Measurements from ENCODE around the gene WNT9A.
"Not testable (repeated sequence)": the region's sequence is repeated elsewhere in the genome, so short reads cannot be mapped to it uniquely, and the experiment has no call there.

WNT9A gene

DNA sequence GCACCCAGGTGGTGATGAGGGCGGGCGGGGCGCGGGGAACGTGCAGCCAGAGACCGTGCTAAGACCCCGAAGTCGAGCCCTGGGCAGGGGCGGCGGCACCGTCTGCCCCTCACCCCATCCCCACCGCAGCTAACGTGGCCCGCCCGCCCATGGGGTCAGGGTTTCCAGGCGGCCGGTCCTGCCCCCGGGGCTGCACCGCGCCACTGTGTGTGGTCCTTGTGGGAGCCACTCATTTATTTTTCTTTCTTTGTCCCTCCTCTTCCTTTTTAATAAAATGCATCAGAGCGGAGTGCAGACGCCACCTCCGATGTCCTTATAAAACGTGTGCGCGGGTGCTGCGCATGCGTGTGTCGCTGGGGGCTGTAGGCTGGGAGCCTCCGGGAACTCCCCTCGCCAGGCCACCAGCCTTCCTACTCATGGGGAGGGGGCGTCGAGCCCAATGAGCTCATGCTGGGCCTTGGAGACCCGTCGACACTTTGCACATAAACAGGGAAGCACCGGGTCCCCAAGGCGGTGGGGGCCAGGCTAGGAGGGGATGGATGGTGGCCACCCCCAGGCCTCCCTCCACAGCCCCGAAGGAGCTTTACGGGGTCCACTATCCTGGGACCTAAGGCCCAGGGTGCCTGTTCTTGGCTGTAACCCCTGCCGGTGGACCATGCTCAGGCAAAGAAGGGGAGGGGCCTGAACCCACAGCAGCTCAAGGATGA, 59.9 kb downstream of the WNT9A start:
- no peaks in the 10 kb centered on the region for H3K36me3 Mint-ChIP-seq (ENCODE audit: low read depth)
- H3K4me3 Mint-ChIP-seq, result peak overlapping the region; percentile 23
- H3K27me3 Mint-ChIP-seq, result no peaks in the 10 kb centered on the region
- peak overlapping the region; percentile 45 for H3K27ac Mint-ChIP-seq
- peaks cover 13% of the 10 kb centered on the region for H3K4me1 Mint-ChIP-seq (ENCODE audit: low read depth)
- no peaks in the 10 kb centered on the region for H3K9me3 Mint-ChIP-seq

DNA sequence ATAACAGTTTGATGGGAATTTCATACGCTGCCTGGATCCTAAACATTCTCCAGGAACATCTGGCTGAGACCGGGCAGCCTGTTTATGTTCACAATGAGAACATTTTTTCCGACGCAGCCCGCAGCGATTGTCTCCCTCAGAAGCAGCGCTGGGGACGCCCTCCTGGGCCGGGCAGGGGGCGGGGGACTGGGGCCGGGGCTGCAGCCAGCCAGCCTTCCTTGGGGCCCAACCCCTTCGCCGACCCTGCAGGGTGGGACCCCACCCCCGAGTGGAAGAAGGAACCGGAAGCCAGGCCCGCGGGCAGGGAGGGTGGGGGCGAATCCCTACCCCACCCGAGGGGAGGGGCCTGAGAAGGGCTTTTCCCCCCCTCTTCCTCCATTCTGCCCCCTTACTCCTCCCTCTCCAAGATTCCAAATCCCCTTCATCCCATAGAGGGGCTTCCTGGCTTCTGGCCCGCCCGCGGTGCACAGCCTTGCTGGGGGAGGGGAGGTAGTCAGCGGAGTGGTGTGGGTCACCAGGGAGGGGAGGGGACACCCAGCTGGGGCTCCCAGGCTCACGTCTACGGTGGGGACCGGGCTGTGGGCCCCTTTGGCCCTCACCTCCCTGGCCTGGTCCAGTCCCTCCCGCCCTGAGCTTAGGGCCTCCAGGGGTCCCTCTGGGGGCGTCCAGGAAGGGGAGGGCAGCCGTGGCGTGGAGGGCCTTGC, 60.6 kb downstream of the WNT9A start:
- Mint-ChIP-seq H3K4me1 (ENCODE audit: low read depth) (peaks cover 13% of the 10 kb centered on the region), H3K9me3 (no peaks in the 10 kb centered on the region), H3K4me3 (peak overlapping the region; percentile 26), H3K27me3 (no peaks in the 10 kb centered on the region), H3K36me3 (ENCODE audit: low read depth) (no peaks in the 10 kb centered on the region), H3K27ac (no peak overlapping the region)

DNA sequence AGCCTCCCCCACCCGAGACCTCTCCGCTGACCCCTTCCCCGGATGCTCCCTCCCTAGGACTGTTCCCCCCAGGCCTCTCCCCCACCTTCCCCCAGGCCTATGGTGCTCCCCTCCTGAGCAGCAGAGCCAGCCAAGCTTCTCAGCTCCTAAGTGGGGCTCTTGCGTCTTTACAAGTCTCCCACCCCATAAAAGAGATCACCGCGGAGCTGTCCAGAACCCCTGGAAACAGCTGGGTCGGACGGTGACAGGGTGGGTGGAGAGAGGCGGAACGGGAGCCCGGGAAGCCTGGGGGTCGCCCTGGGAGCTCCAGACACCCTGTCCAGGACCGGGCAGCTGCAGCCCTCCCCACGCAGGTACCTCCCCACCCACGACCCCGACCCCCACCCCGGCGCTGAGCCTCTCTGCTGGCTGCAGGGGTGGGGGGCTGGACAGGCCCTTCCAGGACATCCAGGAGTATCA, 61.2 kb downstream of the WNT9A start:
- Mint-ChIP-seq H3K27me3 (no peaks in the 10 kb centered on the region), H3K27ac (no peak overlapping the region), H3K4me3 (peak overlapping the region; percentile 26), H3K9me3 (no peaks in the 10 kb centered on the region), H3K4me1 (ENCODE audit: low read depth) (peaks cover 13% of the 10 kb centered on the region), H3K36me3 (ENCODE audit: low read depth) (no peaks in the 10 kb centered on the region)

DNA sequence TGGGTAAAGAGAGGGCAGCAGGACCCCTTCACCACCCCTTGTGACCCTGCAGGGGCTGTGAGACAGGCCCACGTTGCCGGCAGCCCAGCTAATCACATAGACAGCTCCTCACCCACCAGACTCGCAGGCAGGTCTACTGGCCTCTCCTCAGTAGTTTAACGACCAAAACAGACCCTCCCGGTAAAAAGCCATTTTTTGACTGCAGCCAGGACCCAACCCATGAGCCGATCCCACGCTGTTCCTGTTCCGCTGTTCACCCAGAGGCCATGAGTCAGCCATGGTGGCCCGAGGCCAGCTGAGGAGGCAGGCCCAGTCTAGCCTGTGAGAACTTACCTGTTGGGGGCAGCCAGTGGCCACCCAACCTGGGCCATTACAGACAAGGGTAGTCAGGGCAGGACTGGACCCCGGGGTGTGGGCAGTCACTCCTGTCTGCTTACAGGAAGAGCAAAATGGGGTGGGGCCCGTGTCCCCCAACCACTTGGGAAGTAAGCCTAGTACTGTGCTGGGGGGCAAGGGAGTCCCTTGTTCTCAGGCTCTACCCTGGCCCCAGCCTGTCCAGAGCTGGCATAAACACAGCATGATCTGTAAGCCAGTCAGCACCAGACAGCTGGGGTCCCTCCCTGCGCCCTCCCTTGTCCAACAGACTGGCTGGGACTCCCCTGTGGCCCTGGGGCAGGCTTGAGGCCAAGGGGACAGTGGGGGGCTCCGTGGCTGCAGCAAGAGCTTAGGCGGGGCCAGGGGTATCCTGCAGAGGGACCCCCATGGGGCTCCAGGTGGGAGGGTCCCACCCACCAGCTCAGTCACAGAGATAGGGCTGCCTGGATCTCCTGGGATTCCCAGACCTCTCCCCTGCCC, 61.9 kb downstream of the WNT9A start:
- no peaks in the 10 kb centered on the region for H3K36me3 Mint-ChIP-seq (ENCODE audit: low read depth)
- H3K4me3 Mint-ChIP-seq, result peak overlapping the region; percentile 30
- no peak overlapping the region for H3K27ac Mint-ChIP-seq
- peaks cover 13% of the 10 kb centered on the region for H3K4me1 Mint-ChIP-seq (ENCODE audit: low read depth)
- no peaks in the 10 kb centered on the region for H3K27me3 Mint-ChIP-seq
- no peaks in the 10 kb centered on the region for H3K9me3 Mint-ChIP-seq

DNA sequence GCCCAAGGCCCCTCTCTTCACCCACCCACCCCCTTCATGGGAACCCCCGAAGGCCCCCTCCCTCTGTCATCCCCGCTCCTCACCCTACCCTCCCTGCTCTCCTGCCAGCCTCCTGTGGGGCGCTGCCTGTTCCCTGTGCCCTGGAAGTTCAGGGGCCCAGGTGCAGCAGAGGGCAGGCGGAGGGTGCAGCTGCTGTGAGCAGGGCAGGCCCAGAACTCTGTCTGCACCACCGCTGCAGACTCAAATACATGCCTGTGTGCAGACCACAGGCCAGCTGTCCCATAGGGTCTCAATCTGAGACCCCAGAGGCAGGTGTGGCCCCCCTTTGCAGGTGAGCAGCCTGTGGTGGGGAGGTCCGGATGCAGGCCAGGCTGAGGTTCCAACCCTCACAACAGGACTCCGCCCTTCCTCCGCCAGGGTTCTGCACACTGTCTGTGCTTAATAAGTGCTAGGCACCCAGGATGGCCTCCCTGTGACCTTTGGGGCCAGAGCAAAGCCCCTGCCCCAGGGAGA, 62.5 kb downstream of the WNT9A start:
- Mint-ChIP-seq H3K36me3 (ENCODE audit: low read depth) (no peaks in the 10 kb centered on the region), H3K27ac (no peak overlapping the region), H3K9me3 (no peaks in the 10 kb centered on the region), H3K4me3 (peak overlapping the region; percentile 30), H3K4me1 (ENCODE audit: low read depth) (peaks cover 13% of the 10 kb centered on the region), H3K27me3 (no peaks in the 10 kb centered on the region)

DNA sequence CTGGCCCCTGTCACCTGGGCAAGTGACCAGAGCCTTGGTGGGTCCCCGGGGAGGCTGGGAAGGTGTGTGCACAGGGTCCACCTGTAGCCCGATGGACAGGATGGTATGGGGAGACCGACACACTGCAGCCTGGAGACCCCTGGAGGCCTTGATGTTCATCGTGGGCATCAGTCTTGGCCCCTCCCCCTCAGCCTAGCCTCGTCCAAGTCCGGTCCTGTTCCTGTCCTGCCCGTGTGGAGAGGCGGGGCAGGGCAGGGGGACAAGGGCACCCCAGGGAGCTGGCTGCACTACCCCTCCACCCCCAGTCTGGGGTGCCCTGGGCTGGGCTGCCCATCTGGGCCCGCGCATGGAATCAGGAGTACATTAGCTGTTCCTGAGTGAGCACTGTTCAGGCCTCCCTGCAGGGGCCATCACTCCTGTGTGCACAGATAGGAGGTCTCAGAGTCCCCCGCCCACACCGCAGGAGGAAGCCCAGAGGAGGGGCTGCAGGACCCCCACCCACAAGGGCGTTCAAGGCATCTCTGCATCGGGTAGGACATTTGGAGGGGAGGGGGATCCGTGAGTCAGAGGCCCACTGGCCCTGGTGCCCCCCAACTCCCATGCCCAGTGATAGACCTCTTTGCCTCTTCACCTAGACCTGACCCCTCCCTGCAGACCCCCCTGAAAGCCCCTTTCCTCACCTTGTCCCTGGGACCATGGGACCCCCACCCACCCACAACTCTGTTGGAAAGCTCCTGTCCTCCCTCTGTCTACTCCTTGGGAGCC, 63.2 kb downstream of the WNT9A start:
- no peak overlapping the region for H3K27ac Mint-ChIP-seq
- no peak overlapping the region for H3K4me3 Mint-ChIP-seq
- H3K9me3 Mint-ChIP-seq, result no peaks in the 10 kb centered on the region
- no peaks in the 10 kb centered on the region for H3K36me3 Mint-ChIP-seq (ENCODE audit: low read depth)
- H3K4me1 Mint-ChIP-seq (ENCODE audit: low read depth), result peaks cover 13% of the 10 kb centered on the region
- H3K27me3 Mint-ChIP-seq, result no peaks in the 10 kb centered on the region

DNA sequence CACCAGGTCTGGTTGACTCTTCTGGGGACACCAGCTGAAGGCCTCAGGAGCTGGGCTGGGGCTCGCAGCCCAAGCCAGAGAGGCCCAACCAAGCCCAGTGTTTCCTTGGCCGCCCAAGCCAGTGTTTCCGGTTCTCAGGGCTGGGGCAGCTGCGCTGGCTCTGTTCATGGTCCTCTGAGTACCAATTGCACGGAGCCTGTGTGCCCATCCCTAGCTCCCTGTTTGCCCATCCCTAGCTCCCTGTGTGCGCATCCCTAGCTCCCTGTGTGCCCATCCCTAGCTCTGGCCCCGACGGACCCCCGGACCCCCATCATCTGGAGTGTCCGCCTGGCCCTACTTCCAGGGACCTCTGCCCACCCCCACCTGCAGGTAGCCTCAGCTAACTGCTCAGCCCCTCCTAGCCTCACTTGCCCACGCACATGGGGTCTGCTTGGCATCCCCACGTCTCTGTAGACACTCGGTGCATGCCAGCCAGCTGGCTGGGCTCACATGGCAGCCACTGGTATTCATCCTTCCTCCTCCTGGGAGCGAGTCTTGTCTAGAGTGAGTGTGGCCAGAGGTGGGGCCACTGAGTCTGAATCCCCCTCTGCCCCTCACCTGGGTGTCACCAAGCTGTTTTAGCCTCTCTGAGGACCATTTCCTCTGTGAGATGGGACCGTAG, 64.0 kb downstream of the WNT9A start:
- Mint-ChIP-seq H3K4me3 (no peak overlapping the region), H3K4me1 (ENCODE audit: low read depth) (peaks cover 13% of the 10 kb centered on the region), H3K27ac (no peak overlapping the region), H3K27me3 (no peaks in the 10 kb centered on the region), H3K9me3 (no peaks in the 10 kb centered on the region), H3K36me3 (ENCODE audit: low read depth) (no peaks in the 10 kb centered on the region)

DNA sequence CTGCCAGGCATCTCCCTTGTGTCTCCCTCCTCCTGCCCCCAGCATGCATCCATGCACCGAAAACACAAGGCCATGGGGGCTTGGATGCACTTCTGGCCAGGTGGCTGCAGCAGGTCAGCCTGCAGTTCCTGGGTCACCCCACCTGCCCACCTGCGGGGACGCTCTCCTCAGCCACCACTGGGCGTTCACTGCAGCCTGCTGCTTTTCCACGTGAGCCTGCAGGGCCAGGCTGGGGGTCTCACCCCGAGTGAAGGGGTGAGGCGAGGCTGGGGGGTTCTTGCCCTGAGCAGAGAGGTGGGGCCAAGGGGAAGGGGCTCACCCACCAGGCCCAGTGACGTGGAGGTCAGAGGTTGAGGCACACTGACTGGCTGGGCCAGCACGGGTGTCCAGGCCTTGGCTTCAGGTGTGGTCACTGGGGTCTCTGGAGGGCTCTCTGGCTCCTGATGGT, 64.6 kb downstream of the WNT9A start:
- Mint-ChIP-seq H3K4me1 (ENCODE audit: low read depth) (peaks cover 13% of the 10 kb centered on the region), H3K27me3 (no peaks in the 10 kb centered on the region), H3K9me3 (no peaks in the 10 kb centered on the region), H3K4me3 (no peak overlapping the region), H3K36me3 (ENCODE audit: low read depth) (no peaks in the 10 kb centered on the region), H3K27ac (no peak overlapping the region)

DNA sequence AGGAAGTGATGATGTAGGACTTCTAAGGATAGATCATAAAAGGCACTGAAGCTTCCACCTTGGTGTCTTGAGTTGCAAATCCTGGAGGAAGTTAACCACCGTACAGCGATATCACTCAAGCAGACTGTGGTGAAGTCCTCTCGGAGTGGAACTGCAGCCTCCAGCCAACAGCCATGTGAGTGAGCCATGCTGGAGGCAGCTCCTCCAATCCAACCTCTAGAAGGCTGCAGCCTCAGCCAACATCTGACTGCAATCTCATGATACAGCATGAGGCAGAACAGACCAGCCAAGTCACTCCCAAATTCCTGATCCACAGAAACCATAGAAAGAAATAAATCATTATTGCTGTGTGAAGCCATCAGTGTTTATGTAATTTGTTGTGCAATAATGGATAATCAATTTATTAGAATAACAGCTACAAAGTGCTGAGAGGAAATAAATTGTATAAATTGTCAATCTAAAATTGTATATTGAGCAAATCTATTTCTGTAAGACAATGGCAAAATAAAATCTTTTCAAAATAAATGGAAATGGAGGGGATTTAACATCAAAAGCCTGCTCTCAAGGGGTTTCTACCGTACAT, 67.3 kb downstream of the WNT9A start:
- Mint-ChIP-seq H3K4me1 (ENCODE audit: low read depth) (peaks cover 3% of the 10 kb centered on the region), H3K27ac (no peak overlapping the region), H3K27me3 (no peaks in the 10 kb centered on the region), H3K9me3 (no peaks in the 10 kb centered on the region), H3K36me3 (ENCODE audit: low read depth) (no peaks in the 10 kb centered on the region), H3K4me3 (no peak overlapping the region)

DNA sequence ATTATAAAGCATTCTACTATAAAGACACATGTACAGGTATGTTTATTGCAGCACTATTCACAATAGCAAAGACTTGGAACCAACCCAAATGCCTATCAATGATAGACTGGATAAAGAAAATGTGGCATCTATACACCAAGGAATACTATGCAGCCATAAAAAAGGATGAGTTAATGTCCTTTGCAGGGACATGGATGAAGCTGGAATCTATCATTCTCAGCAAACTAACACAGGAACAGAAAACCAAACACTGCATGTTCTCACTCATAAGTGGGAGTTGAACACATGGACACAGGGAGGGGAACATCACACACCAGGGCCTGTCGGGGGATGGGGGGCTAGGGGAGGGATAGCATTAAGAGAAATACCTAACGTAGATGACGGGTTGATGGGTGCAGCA, 69.9 kb downstream of the WNT9A start:
- not testable (repeated sequence) for H3K9me3 Mint-ChIP-seq; H3K36me3 Mint-ChIP-seq (ENCODE audit: low read depth); H3K4me3 Mint-ChIP-seq; H3K4me1 Mint-ChIP-seq (ENCODE audit: low read depth); H3K27ac Mint-ChIP-seq; H3K27me3 Mint-ChIP-seq

DNA sequence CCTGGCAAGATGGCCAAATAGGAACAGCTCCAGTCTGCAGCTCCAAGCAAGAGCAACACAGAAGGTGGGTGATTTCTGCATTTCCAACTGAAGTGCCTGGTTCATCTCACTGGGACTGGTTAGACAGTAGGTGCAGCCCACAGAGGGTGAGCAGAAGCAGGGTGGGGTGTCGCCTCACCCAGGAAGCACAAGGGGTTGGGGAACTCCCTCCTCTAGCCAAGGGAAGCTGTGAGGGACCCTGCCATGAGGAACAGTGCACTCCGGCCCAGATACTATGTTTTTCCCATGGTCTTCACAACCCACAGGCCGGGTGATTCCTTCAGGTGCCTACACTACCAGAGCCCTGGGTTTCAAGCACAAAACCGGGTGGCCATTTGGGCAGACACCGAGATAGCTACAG, 75.8 kb downstream of the WNT9A start:
- H3K4me3 Mint-ChIP-seq; H3K36me3 Mint-ChIP-seq (ENCODE audit: low read depth); H3K27me3 Mint-ChIP-seq; H3K9me3 Mint-ChIP-seq; H3K27ac Mint-ChIP-seq: not testable (repeated sequence)
- peaks cover 30% of the 10 kb centered on the region for H3K4me1 Mint-ChIP-seq (ENCODE audit: low read depth)

DNA sequence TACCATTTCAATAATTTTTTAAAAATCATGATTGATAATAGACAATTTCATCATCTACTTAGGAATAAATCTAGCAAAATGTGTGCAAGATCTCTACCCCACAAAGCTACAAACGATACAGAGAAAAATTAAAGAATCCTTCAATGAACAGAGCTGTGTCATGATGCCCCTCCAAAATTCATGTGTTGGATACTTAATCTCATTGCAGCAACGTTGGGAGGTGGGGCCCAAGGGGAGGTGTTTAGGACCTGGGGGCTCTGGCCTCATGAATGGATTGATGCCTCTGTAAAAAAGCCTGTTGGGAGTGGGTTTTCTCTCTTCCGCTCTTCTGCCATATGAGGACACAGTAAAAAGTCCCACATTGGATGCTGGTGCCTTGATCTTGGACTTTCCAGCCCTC, 77.4 kb downstream of the WNT9A start:
- no peak overlapping the region for H3K27ac Mint-ChIP-seq
- no peaks in the 10 kb centered on the region for H3K27me3 Mint-ChIP-seq
- no peaks in the 10 kb centered on the region for H3K36me3 Mint-ChIP-seq (ENCODE audit: low read depth)
- no peak overlapping the region for H3K4me3 Mint-ChIP-seq
- peaks cover 10% of the 10 kb centered on the region for H3K9me3 Mint-ChIP-seq
- peaks cover 30% of the 10 kb centered on the region for H3K4me1 Mint-ChIP-seq (ENCODE audit: low read depth)

DNA sequence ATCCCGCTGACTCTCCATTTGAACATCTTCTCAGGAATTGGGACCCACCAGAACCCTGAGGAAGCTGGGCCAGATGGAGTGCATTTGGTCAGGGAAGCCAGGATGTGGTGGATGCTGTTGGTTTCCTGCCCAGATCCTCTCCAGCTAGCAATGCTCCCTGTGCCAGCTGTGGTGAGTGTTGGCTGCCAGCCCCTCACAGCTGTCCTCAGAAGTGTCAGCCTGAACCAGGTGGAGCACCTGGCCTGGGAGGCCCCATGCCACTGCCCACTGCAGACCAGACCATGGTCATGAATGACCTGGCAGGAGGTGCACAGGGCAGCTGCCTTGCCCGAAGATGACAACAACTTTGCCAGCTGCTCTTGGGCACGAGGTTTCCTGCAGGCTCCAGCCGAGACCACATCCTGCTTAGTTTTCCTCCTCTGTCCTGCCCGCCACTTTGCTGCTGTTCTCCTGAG, 77.9 kb downstream of the WNT9A start:
- H3K4me1 Mint-ChIP-seq (ENCODE audit: low read depth), result peaks cover 30% of the 10 kb centered on the region
- H3K27me3 Mint-ChIP-seq, result no peaks in the 10 kb centered on the region
- peaks cover 10% of the 10 kb centered on the region for H3K9me3 Mint-ChIP-seq
- H3K36me3 Mint-ChIP-seq (ENCODE audit: low read depth), result no peaks in the 10 kb centered on the region
- H3K27ac Mint-ChIP-seq, result no peak overlapping the region
- no peak overlapping the region for H3K4me3 Mint-ChIP-seq
